PC-3 (cell line): Measurements from ENCODE around the gene GPC1.

Source experiments
- EZH2 ChIP-seq: fragments of 300-600 bp; sonication (generic); IDR thresholded peaks from one replicate; pipeline ENCODE4 v1.6.1; 2017; ENCODE audit warnings: antibody characterized with exemption, mild to moderate bottlenecking, low read length; ENCODE audit not compliant: unreplicated experiment
- TF ChIP-seq, protein P1 (sequence below): fragments of 300-600 bp; sonication (generic); conservative IDR thresholded peaks from 2 replicates; pipeline ENCODE4 v1.5.1; 2017; ENCODE audit warnings: antibody characterized with exemption, low read depth, mild to moderate bottlenecking, low read length

DNA sequence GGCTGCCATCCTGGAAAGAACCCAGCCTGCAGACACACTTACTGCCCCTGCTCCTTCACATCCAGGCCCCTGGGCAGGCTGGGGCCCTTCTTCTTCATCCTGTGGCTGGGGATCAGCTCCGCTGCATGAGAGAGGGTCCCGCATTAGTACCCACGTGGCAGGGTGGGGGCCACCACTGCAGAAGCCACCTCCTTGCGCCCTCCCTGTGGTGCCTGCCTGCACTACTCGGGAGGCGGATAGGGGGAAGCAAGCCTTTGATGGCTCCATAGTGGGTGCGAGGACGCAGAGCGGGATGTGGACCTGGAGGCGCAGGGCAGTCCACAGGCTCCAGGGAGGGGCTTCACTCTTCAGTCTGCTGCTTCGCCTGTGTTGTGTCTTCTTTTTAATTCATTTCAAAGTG, 46.7 kb downstream of the GPC1 start:
- TF ChIP-seq, protein P1, sequence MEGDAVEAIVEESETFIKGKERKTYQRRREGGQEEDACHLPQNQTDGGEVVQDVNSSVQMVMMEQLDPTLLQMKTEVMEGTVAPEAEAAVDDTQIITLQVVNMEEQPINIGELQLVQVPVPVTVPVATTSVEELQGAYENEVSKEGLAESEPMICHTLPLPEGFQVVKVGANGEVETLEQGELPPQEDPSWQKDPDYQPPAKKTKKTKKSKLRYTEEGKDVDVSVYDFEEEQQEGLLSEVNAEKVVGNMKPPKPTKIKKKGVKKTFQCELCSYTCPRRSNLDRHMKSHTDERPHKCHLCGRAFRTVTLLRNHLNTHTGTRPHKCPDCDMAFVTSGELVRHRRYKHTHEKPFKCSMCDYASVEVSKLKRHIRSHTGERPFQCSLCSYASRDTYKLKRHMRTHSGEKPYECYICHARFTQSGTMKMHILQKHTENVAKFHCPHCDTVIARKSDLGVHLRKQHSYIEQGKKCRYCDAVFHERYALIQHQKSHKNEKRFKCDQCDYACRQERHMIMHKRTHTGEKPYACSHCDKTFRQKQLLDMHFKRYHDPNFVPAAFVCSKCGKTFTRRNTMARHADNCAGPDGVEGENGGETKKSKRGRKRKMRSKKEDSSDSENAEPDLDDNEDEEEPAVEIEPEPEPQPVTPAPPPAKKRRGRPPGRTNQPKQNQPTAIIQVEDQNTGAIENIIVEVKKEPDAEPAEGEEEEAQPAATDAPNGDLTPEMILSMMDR: no peak
- no peak for TF ChIP-seq EZH2
